ENCODE data around the gene P2RY4.

P2RY4 gene

DNA sequence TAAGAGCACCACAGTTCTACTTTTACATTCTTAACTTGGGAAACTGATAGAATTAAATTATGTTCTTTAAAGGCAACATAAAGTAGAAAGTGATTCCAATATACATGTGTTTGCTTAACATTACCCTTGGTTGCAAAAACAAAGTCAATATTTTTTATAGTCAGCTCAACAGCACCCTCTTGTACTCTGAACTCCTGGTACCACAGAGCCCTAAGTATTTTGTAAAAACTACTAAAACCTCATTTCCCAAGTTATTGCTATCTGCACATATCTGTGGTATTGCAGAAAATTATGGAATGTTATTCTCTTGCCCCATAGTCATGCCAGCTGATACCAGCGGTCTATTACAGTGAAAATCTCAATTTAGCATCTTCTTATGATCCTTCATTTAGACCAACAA lies 32.8 kb upstream of the P2RY4 start:
- no peak overlapping the region for H2AFZ ChIP-seq (ENCODE audit: low read length)
- H3K4me2 ChIP-seq (ENCODE audit: low read depth, low read length, poor library complexity, severe bottlenecking) = peak overlapping the region; percentile 83
- peaks cover 78% of the 10 kb centered on the region for H3K79me2 ChIP-seq (ENCODE audit: insufficient read depth, low read length)
- H3K4me3 ChIP-seq (ENCODE audit: low read length, poor library complexity, severe bottlenecking) = peak overlapping the region; percentile 94
- no peaks in the 10 kb centered on the region for H3F3A ChIP-seq (ENCODE audit: low read depth)
- H3K27me3 ChIP-seq (ENCODE audit: insufficient read depth, low read length, poor library complexity, severe bottlenecking) = no peaks in the 10 kb centered on the region
- peak overlapping the region; percentile 85 for H3K9ac ChIP-seq (ENCODE audit: low read depth, low read length, poor library complexity, severe bottlenecking)
- H3K4me1 ChIP-seq (ENCODE audit: insufficient read depth, low read length, poor library complexity, severe bottlenecking) = peaks cover 25% of the 10 kb centered on the region
- H4K20me1 ChIP-seq (ENCODE audit: insufficient read depth, low read length, poor library complexity, severe bottlenecking) = peaks cover 5% of the 10 kb centered on the region
- no peaks in the 10 kb centered on the region for H3K9me2 ChIP-seq (replicated peaks; ENCODE audit: low read depth, low read length)
- no peaks in the 10 kb centered on the region for H3K36me3 ChIP-seq (ENCODE audit: insufficient read depth, low read length)
- no peaks in the 10 kb centered on the region for H3K9me3 ChIP-seq (ENCODE audit: insufficient read depth, low read depth, low read length)
- no peak for TF ChIP-seq EZH2phosphoT487 (IDR thresholded peaks at IDR 0.05; ENCODE audit: borderline replicate concordance)
- TF ChIP-seq, protein P1, sequence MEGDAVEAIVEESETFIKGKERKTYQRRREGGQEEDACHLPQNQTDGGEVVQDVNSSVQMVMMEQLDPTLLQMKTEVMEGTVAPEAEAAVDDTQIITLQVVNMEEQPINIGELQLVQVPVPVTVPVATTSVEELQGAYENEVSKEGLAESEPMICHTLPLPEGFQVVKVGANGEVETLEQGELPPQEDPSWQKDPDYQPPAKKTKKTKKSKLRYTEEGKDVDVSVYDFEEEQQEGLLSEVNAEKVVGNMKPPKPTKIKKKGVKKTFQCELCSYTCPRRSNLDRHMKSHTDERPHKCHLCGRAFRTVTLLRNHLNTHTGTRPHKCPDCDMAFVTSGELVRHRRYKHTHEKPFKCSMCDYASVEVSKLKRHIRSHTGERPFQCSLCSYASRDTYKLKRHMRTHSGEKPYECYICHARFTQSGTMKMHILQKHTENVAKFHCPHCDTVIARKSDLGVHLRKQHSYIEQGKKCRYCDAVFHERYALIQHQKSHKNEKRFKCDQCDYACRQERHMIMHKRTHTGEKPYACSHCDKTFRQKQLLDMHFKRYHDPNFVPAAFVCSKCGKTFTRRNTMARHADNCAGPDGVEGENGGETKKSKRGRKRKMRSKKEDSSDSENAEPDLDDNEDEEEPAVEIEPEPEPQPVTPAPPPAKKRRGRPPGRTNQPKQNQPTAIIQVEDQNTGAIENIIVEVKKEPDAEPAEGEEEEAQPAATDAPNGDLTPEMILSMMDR (conservative IDR thresholded peaks at IDR 0.05; ENCODE audit: low read length) = no peak

DNA sequence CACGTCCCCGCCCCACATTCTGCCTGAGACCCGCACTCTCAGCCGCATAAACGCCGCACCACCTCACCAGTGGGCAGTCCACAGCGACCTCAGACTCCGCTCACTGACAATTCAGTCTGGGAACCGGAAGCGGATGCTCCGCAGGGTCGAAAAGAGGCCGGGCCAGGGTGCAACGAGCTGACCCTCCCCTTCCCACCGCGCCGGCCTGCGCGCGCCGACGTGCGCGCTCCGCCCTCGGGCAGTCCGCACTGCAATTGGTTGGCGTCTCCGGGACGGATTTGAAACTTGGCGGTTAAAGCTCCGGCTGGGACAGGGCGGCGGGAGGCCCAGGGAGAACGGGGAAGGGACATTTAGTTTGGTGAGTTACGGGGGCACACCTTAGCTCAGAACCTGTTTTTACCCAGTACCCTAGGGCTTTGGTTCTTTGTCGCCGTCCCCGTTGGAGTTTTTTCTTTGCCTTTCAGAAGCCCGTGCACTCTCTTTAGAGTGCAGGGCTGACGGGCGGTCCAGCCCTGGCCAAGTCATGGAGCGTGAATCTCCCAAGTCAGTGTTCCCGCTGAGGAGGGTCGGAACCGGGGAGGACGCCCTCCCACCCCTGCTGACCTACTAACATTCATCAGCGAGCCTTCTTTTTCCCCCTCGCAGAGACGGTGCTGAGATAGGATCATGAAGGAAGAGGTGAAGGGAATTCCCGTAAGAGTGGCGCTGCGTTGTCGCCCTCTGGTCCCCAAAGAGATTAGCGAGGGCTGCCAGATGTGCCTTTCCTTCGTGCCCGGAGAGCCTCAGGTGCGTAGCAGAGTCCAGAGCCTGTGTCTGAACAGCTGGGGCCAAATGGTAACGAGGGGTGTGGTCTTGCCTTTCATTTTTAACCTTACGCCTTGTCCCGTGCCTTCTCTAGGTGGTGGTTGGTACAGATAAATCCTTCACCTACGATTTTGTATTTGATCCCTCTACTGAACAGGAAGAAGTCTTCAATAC lies 30.1 kb upstream of the P2RY4 start, which contains the start of the genes KIF4A and PDZD11:
Gene KIF4A, plus strand, starts transcription at position 312 of the 978 bp plus-strand sequence. Its CDS starts 355 bp downstream, at position 667.
Gene PDZD11, minus strand, starts transcription at position 135 of the 978 bp plus-strand sequence. CDS start 586 bp downstream, outside the sequence.
- no peaks in the 10 kb centered on the region for H4K20me1 ChIP-seq (ENCODE audit: insufficient read depth, low read length, poor library complexity, severe bottlenecking)
- H3F3A ChIP-seq (ENCODE audit: low read depth) = no peaks in the 10 kb centered on the region
- peaks cover 55% of the 10 kb centered on the region for H3K79me2 ChIP-seq (ENCODE audit: insufficient read depth, low read length)
- no peaks in the 10 kb centered on the region for H3K36me3 ChIP-seq (ENCODE audit: insufficient read depth, low read length)
- H3K27me3 ChIP-seq (ENCODE audit: insufficient read depth, low read length, poor library complexity, severe bottlenecking) = no peaks in the 10 kb centered on the region
- peaks cover 18% of the 10 kb centered on the region for H3K4me1 ChIP-seq (ENCODE audit: insufficient read depth, low read length, poor library complexity, severe bottlenecking)
- peak within 1 kb of the TSS; percentile 88 for H2AFZ ChIP-seq (ENCODE audit: low read length)
- peak within 1 kb of the TSS; percentile 85 for H3K9ac ChIP-seq (ENCODE audit: low read depth, low read length, poor library complexity, severe bottlenecking)
- H3K4me2 ChIP-seq (ENCODE audit: low read depth, low read length, poor library complexity, severe bottlenecking) = peak within 1 kb of the TSS; percentile 90
- no peaks in the 10 kb centered on the region for H3K9me3 ChIP-seq (ENCODE audit: insufficient read depth, low read depth, low read length)
- H3K4me3 ChIP-seq (ENCODE audit: low read length, poor library complexity, severe bottlenecking) = peak within 1 kb of the TSS; percentile 94
- H3K9me2 ChIP-seq (replicated peaks; ENCODE audit: low read depth, low read length) = no peaks in the 10 kb centered on the region
- no peak for TF ChIP-seq EZH2phosphoT487 (IDR thresholded peaks at IDR 0.05; ENCODE audit: borderline replicate concordance)
- TF ChIP-seq, protein P1 (conservative IDR thresholded peaks at IDR 0.05; ENCODE audit: low read length) = no peak

DNA sequence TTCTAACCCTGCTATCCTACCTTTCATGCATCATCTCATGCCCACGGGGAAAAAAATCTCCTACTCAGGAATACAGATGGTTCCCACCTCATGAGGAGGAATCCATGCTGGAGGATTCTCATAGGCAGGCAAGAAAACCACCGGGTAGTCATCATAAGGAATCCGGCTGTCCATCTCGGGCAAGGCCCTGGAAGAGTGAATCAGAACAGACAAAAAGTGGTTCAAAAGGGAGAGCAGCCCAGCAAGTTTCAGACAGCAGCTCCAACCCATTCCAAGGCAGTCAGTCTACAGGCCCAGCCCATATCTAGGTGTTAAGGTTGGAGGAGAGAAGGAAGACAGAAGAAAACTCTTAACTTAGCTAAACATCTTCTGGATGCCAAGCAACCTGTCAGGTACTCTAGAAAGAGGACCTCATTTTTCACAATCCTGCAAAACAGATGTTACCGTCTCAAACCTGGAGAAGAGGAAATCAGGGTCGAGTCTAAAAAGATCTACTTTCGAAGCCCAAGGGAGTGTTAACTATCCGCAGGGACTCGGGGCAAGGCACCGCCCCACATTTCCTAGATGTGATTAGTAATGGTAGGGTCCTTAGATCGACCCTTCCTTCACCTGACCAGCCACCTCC lies 29.3 kb upstream of the P2RY4 start:
- Histone ChIP-seq H3K79me2 (ENCODE audit: insufficient read depth, low read length) (peaks cover 47% of the 10 kb centered on the region), H3K9me3 (ENCODE audit: insufficient read depth, low read depth, low read length) (no peaks in the 10 kb centered on the region), H3K4me2 (ENCODE audit: low read depth, low read length, poor library complexity, severe bottlenecking) (peak overlapping the region; percentile 90), H3F3A (ENCODE audit: low read depth) (no peaks in the 10 kb centered on the region), H3K4me3 (ENCODE audit: low read length, poor library complexity, severe bottlenecking) (peak overlapping the region; percentile 94), H3K9me2 (replicated peaks; ENCODE audit: low read depth, low read length) (no peaks in the 10 kb centered on the region), H3K4me1 (ENCODE audit: insufficient read depth, low read length, poor library complexity, severe bottlenecking) (peaks cover 18% of the 10 kb centered on the region), H3K36me3 (ENCODE audit: insufficient read depth, low read length) (no peaks in the 10 kb centered on the region), H3K27me3 (ENCODE audit: insufficient read depth, low read length, poor library complexity, severe bottlenecking) (no peaks in the 10 kb centered on the region), H2AFZ (ENCODE audit: low read length) (peak overlapping the region; percentile 88), H3K9ac (ENCODE audit: low read depth, low read length, poor library complexity, severe bottlenecking) (peak overlapping the region; percentile 85), H4K20me1 (ENCODE audit: insufficient read depth, low read length, poor library complexity, severe bottlenecking) (no peaks in the 10 kb centered on the region)
- TF ChIP-seq, protein P1 (conservative IDR thresholded peaks at IDR 0.05; ENCODE audit: low read length) = no peak
- TF ChIP-seq EZH2phosphoT487 (IDR thresholded peaks at IDR 0.05; ENCODE audit: borderline replicate concordance) = no peak

All from Loucy (cell line).